Liver (tissue), 9 donors: ENCODE measurements around the gene DOCK6. TPM values are rescaled to one million over a fixed set of nuclear protein-coding genes. Genes with fewer than 3 reads are reported as not detected.

ENCODE experiments used
- DNase-seq: peaks from one replicate; pipeline ENCODE4 v3.0.0-alpha.2; 2017; ENCODE audit warnings: low spot score
- H3K27ac ChIP-seq, 2 donors: one replicate each; pipeline ENCODE4 v1.7.0; 2013; ENCODE audit warnings: inconsistent platforms in 2 of 2, low read length in 2 of 2, control low read depth in 1 of 2, low read depth in 1 of 2, mild to moderate bottlenecking in 1 of 2
- H3K27me3 ChIP-seq, 4 donors: one replicate each; pipeline versions ENCODE4 v1.6.1 to v1.7.0; 2013; ENCODE audit warnings: low read length in 3 of 4, inconsistent platforms in 1 of 4, mild to moderate bottlenecking in 1 of 4, moderate library complexity in 1 of 4; ENCODE audit not compliant: control insufficient read depth in 4 of 4, insufficient read depth in 4 of 4
- H3K36me3 ChIP-seq, 4 donors: one replicate each; pipeline versions ENCODE4 v1.6.1 to v1.7.0; 2013; ENCODE audit warnings: low read length in 3 of 4, mild to moderate bottlenecking in 3 of 4, low read depth in 1 of 4, moderate library complexity in 1 of 4; ENCODE audit not compliant: control insufficient read depth in 4 of 4, insufficient read depth in 3 of 4
- H3K4me1 ChIP-seq, 4 donors: one replicate each; pipeline versions ENCODE4 v1.6.1 to v1.7.0; 2013; ENCODE audit warnings: low read length in 3 of 4, mild to moderate bottlenecking in 3 of 4, moderate library complexity in 1 of 4; ENCODE audit not compliant: control insufficient read depth in 4 of 4, insufficient read depth in 4 of 4
- H3K4me3 ChIP-seq, 3 donors: one replicate each; pipeline versions ENCODE4 v1.6.1 to v1.7.0; 2013; ENCODE audit warnings: low read length in 3 of 3, control low read depth in 1 of 3, low read depth in 1 of 3, mild to moderate bottlenecking in 1 of 3
- H3K9ac ChIP-seq, 2 donors: one replicate each; pipeline ENCODE4 v1.7.0; 2013; ENCODE audit warnings: low read length in 2 of 2, mild to moderate bottlenecking in 2 of 2, moderate library complexity in 2 of 2, control low read depth in 1 of 2, low read depth in 1 of 2
- H3K9me3 ChIP-seq, 4 donors: one replicate each; pipeline versions ENCODE4 v1.6.1 to v1.7.0; 2013; ENCODE audit warnings: low read length in 3 of 4; ENCODE audit not compliant: control insufficient read depth in 4 of 4
- CTCF ChIP-seq: fragments of 150-350 bp; IDR thresholded peaks from 2 replicates; pipeline ENCODE4 v1.5.1; 2017; ENCODE audit warnings: improper control_type of control experiment, low read depth, low read length; ENCODE audit not compliant: missing input control
- EGR1 ChIP-seq, 2 donors: IDR thresholded peaks; 2 replicates each; pipeline ENCODE4 v1.6.1; 2016 to 2018; ENCODE audit warnings: antibody characterized with exemption in 2 of 2, low read depth in 2 of 2
- FOXA1 ChIP-seq: IDR thresholded peaks from 2 replicates; pipeline ENCODE4 v1.6.1; 2016; ENCODE audit warnings: antibody characterized with exemption
- FOXA2 ChIP-seq: IDR thresholded peaks from 2 replicates; pipeline ENCODE4 v1.6.1; 2016; ENCODE audit warnings: antibody characterized with exemption
- GABPA ChIP-seq, 2 donors: IDR thresholded peaks in 1 of 2; conservative IDR thresholded peaks in 1 of 2; 2 replicates each; pipeline ENCODE4 v1.6.1; 2016; ENCODE audit warnings: antibody characterized with exemption in 2 of 2, mild to moderate bottlenecking in 1 of 2, moderate library complexity in 1 of 2
- HNF4A ChIP-seq, 2 donors: conservative IDR thresholded peaks; 2 replicates each; pipeline ENCODE4 v1.6.1; 2016; ENCODE audit warnings: antibody characterized with exemption in 2 of 2, mild to moderate bottlenecking in 2 of 2
- JUND ChIP-seq, 2 donors: IDR thresholded peaks; 2 replicates each; pipeline ENCODE4 v1.6.1; 2016; ENCODE audit warnings: antibody characterized with exemption in 2 of 2
- RAD21 ChIP-seq, 2 donors: IDR thresholded peaks; 2 replicates each; pipeline ENCODE4 v1.6.1; 2016; ENCODE audit warnings: antibody characterized with exemption in 2 of 2, mild to moderate bottlenecking in 2 of 2
- REST ChIP-seq: IDR thresholded peaks from 2 replicates; pipeline ENCODE4 v1.6.1; 2016; ENCODE audit warnings: antibody characterized with exemption, mild to moderate bottlenecking
- RXRA ChIP-seq, 2 donors: IDR thresholded peaks; 2 replicates each; pipeline ENCODE4 v1.6.1; 2017 to 2018; ENCODE audit warnings: antibody characterized with exemption in 2 of 2, mild to moderate bottlenecking in 1 of 2
- SP1 ChIP-seq: IDR thresholded peaks from 2 replicates; pipeline ENCODE4 v1.6.1; 2018; ENCODE audit warnings: antibody characterized with exemption, mild to moderate bottlenecking
- ZBTB33 ChIP-seq: IDR thresholded peaks from 2 replicates; pipeline ENCODE4 v1.6.1; 2016; ENCODE audit warnings: antibody characterized with exemption
- WGBS: extraction: QIAGEN DNeasy Blood & Tissue Kit; methylation state at CpG from one replicate; pipeline ENCODE4 v1.1.7; 2013; 5-methylcytosine and 5-hydroxymethylcytosine counted together
- polyA plus RNA-seq, 2 donors: library from polyadenylated mRNA; stranded (reverse) in 1 of 2; unstranded in 1 of 2; fragments of 200-250 nt in 1 of 2; fragments of >200 nt in 1 of 2; fragmentation: Nextera tagmentation in 1 of 2; extraction: Ambion mirVana in 1 of 2; gene quantifications; one replicate each; pipeline versions ENCODE4 v1.2.1 to v1.2.3, GENCODE V29; 2013 to 2015
- total RNA-seq, 2 donors: library from RNA; depleted of rRNA; stranded (reverse); fragments of >200 nt; gene quantifications; one replicate each; pipeline ENCODE4 v1.2.3, GENCODE V29; 2014
- donor health status: healthy.
- donor health status: healthy.
- donor health status: healthy.
- donor health status: healthy.
- donor health status: healthy.

The DOCK6 gene
- total and polyA plus RNA-seq, 4 donors = 4.9 to 15.8 (median 13.7) TPM

- Histone ChIP-seq H3K9ac (no peak overlapping the region), H3K4me3 (peak overlapping the region in 1 of 3 donors; percentile 63), H3K36me3 (peaks cover 0 to 6% (median 3%) of the 10 kb centered on the region in 4 donors), H3K27me3 (no peaks in the 10 kb centered on the region), H3K4me1 (peaks cover 12 to 50% (median 34%) of the 10 kb centered on the region in 4 donors), H3K27ac (peak overlapping the region; percentile 90 to 97), H3K9me3 (no peaks in the 10 kb centered on the region)
- WGBS = 68% methylated on average over 11 of the region's 11 CpGs
- DNase-seq = no peak
- TF ChIP-seq REST = no peak
- no peak for TF ChIP-seq FOXA2
- no peak for TF ChIP-seq GABPA (IDR thresholded peaks at IDR 0.05 in 1 of 2, conservative IDR thresholded peaks at IDR 0.05 in 1 of 2)
- no peak for TF ChIP-seq SP1
Observed at GRCh38 chr19:11242025-11242424, 20.3 kb downstream of the DOCK6 start.

GRCh38 chr19:11240008-11240444 is 22.3 kb downstream of the DOCK6 start:
- TF ChIP-seq RXRA (IDR thresholded peaks at IDR 0.05) = no peak
- no peak for TF ChIP-seq CTCF
- no peak for TF ChIP-seq ZBTB33
- TF ChIP-seq HNF4A (conservative IDR thresholded peaks at IDR 0.05) = no peak
- no peak for TF ChIP-seq REST
- no peak for TF ChIP-seq FOXA2
- no peak for TF ChIP-seq SP1
- no peak for TF ChIP-seq EGR1 (IDR thresholded peaks at IDR 0.05; ENCODE audit: low read depth in 2 of 2)
- TF ChIP-seq FOXA1 = no peak
- TF ChIP-seq JUND (IDR thresholded peaks at IDR 0.05) = no peak
- TF ChIP-seq RAD21 (IDR thresholded peaks at IDR 0.05) = no peak
- no peak for DNase-seq
- WGBS = 39% methylated on average over 8 of the region's 8 CpGs
- Histone ChIP-seq H3K9me3 (no peaks in the 10 kb centered on the region), H3K9ac (peak overlapping the region; percentile 67 to 85), H3K27ac (peak overlapping the region; percentile 90 to 97), H3K27me3 (no peaks in the 10 kb centered on the region), H3K4me3 (peak overlapping the region; percentile 63 to 85 (median 70)), H3K4me1 (peaks cover 12 to 66% (median 44%) of the 10 kb centered on the region in 4 donors), H3K36me3 (peaks cover 0 to 6% (median 3%) of the 10 kb centered on the region in 4 donors)
